ENCODE results near the gene LRRC74A.

- TF ChIP-seq CTCF (IDR thresholded peaks at IDR 0.05; ENCODE audit: low read depth, low read length, poor library complexity, severe bottlenecking): no peak
- no peak for TF ChIP-seq EZH2phosphoT487 (IDR thresholded peaks at IDR 0.05; ENCODE audit: borderline replicate concordance, low read length)
These were observed 4.3 kb downstream of the LRRC74A start for GRCh38 chr14:76830556-76830955.

Data from DOHH2 (cell line).